B cell (primary cell): ENCODE data around the gene UBE2M. TPM values are rescaled to one million over a fixed set of nuclear protein-coding genes. Genes with fewer than 3 reads are reported as not detected.

Source experiments
- ATAC-seq: fragments of 200-7000 bp; cut with Tn5 transposase; one replicate; pipeline ENCODE4 v1.10.0; 2021; ENCODE audit warnings: low read depth, mild to moderate bottlenecking, moderate number of reproducible peaks, moderate library complexity
- CTCF ChIA-PET: fragments of 350-600 bp; sonication (Branson Sonifier 250); formaldehyde crosslinking; loops from one replicate; lab custom pipeline; 2021; ENCODE audit warnings: antibody characterized with exemption, inconsistent platforms; lab: Charles Lee
- POLR2A ChIA-PET: fragments of 350-600 bp; sonication (Branson Sonifier 250); formaldehyde crosslinking; loops from one replicate; lab custom pipeline; 2021; ENCODE audit warnings: antibody characterized with exemption; lab: Charles Lee
- DNase-seq: peaks from one replicate; pipeline ENCODE4 v3.0.0; 2013
- H2AFZ ChIP-seq: 2 replicates; pipeline ENCODE4 v1.6.1; 2012; ENCODE audit warnings: mild to moderate bottlenecking, low read depth, low read length; ENCODE audit not compliant: insufficient read depth, poor library complexity, severe bottlenecking
- H3K27ac ChIP-seq, 2 donors: 1 replicate in 1 of 2; 2 replicates in 1 of 2; pipeline ENCODE4 v1.5.1; 2012 to 2013; ENCODE audit warnings: low read length in 2 of 2, mild to moderate bottlenecking in 2 of 2, moderate library complexity in 1 of 2
- H3K27me3 ChIP-seq, 4 experiments: fragments of 200-600 bp in 1 of 4; sonication (generic) in 1 of 4; replicated peaks in 1 of 4; 1 replicate in 2 of 4; 2 replicates in 2 of 4; pipeline versions ENCODE4 v1.6.1 to v1.7.0; 2013 to 2016; ENCODE audit warnings: low read length in 3 of 4, mild to moderate bottlenecking in 2 of 4, mixed read lengths in 1 of 4, moderate library complexity in 1 of 4; ENCODE audit not compliant: insufficient read depth in 4 of 4, control insufficient read depth in 3 of 4; ENCODE audit errors: control extremely low read depth in 1 of 4
- H3K36me3 ChIP-seq, 2 experiments: replicated peaks in 1 of 2; 1 replicate in 1 of 2; 2 replicates in 1 of 2; pipeline versions ENCODE4 v1.6.1 to v1.7.1; 2013; ENCODE audit warnings: low read length in 1 of 2; ENCODE audit not compliant: insufficient read depth in 2 of 2, control insufficient read depth in 1 of 2; ENCODE audit errors: control extremely low read depth in 1 of 2, extremely low read depth in 1 of 2
- H3K4me1 ChIP-seq, 2 donors: fragments of 200-600 bp in 1 of 2; sonication (generic) in 1 of 2; 1 replicate in 1 of 2; 2 replicates in 1 of 2; pipeline versions ENCODE4 v1.5.1 to v1.6.1; 2013 to 2017; ENCODE audit warnings: low read length in 2 of 2; ENCODE audit not compliant: control insufficient read depth in 2 of 2, insufficient read depth in 2 of 2
- H3K4me2 ChIP-seq: replicated peaks from 2 replicates; pipeline ENCODE3; 2012; ENCODE audit warnings: mild to moderate bottlenecking, low read depth, low read length; ENCODE audit not compliant: poor library complexity, severe bottlenecking
- H3K4me3 ChIP-seq, 5 experiments: fragments of 200-600 bp in 1 of 5; sonication (generic) in 1 of 5; 1 replicate in 3 of 5; 2 replicates in 2 of 5; pipeline versions ENCODE4 v1.5.1 to v1.7.0; 2011 to 2016; ENCODE audit warnings: low read length in 4 of 5, mild to moderate bottlenecking in 4 of 5, low read depth in 2 of 5, control low read depth in 1 of 5, moderate library complexity in 1 of 5; ENCODE audit not compliant: insufficient read depth in 1 of 5; ENCODE audit errors: control extremely low read depth in 1 of 5, extremely low read depth in 1 of 5
- H3K79me2 ChIP-seq: fragments of 200-600 bp; sonication (generic); one replicate; pipeline ENCODE4 v1.6.0; 2016; ENCODE audit warnings: low read length; ENCODE audit not compliant: control insufficient read depth, insufficient read depth
- H3K9ac ChIP-seq: fragments of 200-600 bp; sonication (generic); 2 replicates; pipeline ENCODE4 v1.6.1; 2017; ENCODE audit warnings: mild to moderate bottlenecking, low read length, moderate library complexity
- H3K9me3 ChIP-seq, 3 donors: one replicate each; pipeline versions ENCODE4 v1.6.1 to v1.7.1; 2013; ENCODE audit warnings: low read length in 2 of 3; ENCODE audit not compliant: control insufficient read depth in 2 of 3, insufficient read depth in 1 of 3; ENCODE audit errors: control extremely low read depth in 1 of 3
- H4K20me1 ChIP-seq: 2 replicates; pipeline ENCODE4 v1.6.0; 2012; ENCODE audit warnings: mild to moderate bottlenecking, low read length; ENCODE audit not compliant: insufficient read depth, control insufficient read depth, poor library complexity, severe bottlenecking
- H3K27ac Mint-ChIP-seq: one replicate; pipeline ENCODE4 v1.8.0; 2021; ENCODE audit warnings: mixed read lengths
- H3K27me3 Mint-ChIP-seq: one replicate; pipeline ENCODE4 v1.8.0; 2021; ENCODE audit warnings: mixed read lengths
- H3K4me1 Mint-ChIP-seq: one replicate; pipeline ENCODE4 v1.8.0; 2021; ENCODE audit warnings: mixed read lengths
- H3K4me3 Mint-ChIP-seq: one replicate; pipeline ENCODE4 v1.8.0; 2021; ENCODE audit warnings: mixed read lengths
- H3K9me3 Mint-ChIP-seq: one replicate; pipeline ENCODE4 v1.8.0; 2022; ENCODE audit warnings: mixed read lengths; ENCODE audit not compliant: insufficient read depth
- CTCF ChIP-seq: fragments of 200-600 bp; IDR thresholded peaks from one replicate; pipeline ENCODE4 v1.8.0; 2022; ENCODE audit warnings: antibody characterized with exemption, mild to moderate bottlenecking
- EZH2 ChIP-seq: IDR thresholded peaks from 2 replicates; pipeline ENCODE4 v1.6.1; 2012; ENCODE audit warnings: borderline replicate concordance, low read depth, mild to moderate bottlenecking, moderate library complexity, low read length; ENCODE audit not compliant: insufficient read depth, poor library complexity, severe bottlenecking
- WGBS: methylation state at CpG from one replicate; pipeline ENCODE4 v1.1.5; 2013; ENCODE audit warnings: missing lambda C conversion rate; ENCODE audit not compliant: insufficient coverage; 5-methylcytosine and 5-hydroxymethylcytosine counted together
- intact Hi-C: fragments of 100-400 bp; cut with micrococcal nuclease; formaldehyde crosslinking; loops from one replicate; pipeline ENCODE4 v1.10.0; 2022
- polyA plus RNA-seq: library from polyadenylated mRNA; depleted of rRNA; stranded (reverse); fragments of >200 nt; gene quantifications from 2 replicates; pipeline ENCODE4 v1.2.3, GENCODE V29; 2012
- total RNA-seq, 2 donors: library from RNA; stranded (reverse); fragments of 120-200 nt in 1 of 2; gene quantifications; 1 replicate in 1 of 2; 2 replicates in 1 of 2; pipeline versions ENCODE4 v1.2.3 to v1.2.4, GENCODE V29; 2013 to 2022

The UBE2M gene
- total and polyA plus RNA-seq, 2 donors (not counting 1 experiment from before 2014, with no cell fraction given) = 62.5 to 66.1 TPM

- peaks cover 25 to 36% of the 10 kb centered on the region in 2 donors for H3K4me1 ChIP-seq
- WGBS = 98% methylated on average over 8 of the region's 8 CpGs
- H3K27ac ChIP-seq = no peak overlapping the region
- ATAC-seq (no peak), DNase-seq (no peak)
- CTCF ChIA-PET = interaction anchor here (1.2 to 3.0 kb wide), 3 partner anchors 10 to 51 kb away, joined by 3 to 10 read pairs (median 4); no protein-coding TSS in a partner anchor
- no peaks in the 10 kb centered on the region for H4K20me1 ChIP-seq
- no peaks in the 10 kb centered on the region for H3K9me3 Mint-ChIP-seq
- peak overlapping the region; percentile 95 for H3K4me3 Mint-ChIP-seq
- POLR2A ChIA-PET = interaction anchor here (1.6 to 2.4 kb wide), 4 partner anchors 12 to 52 kb away, joined by 6 to 23 read pairs (median 13); partner anchors contain the start of genes CHMP2A, TRIM28, UBE2M and ZBTB45
- H3K4me1 Mint-ChIP-seq = peaks cover 35% of the 10 kb centered on the region
- peak overlapping the region; percentile 87 for H3K4me2 ChIP-seq
- no peaks in the 10 kb centered on the region for H3K27me3 ChIP-seq
- peaks cover 15% of the 10 kb centered on the region for H3K79me2 ChIP-seq
- no peak overlapping the region for H3K4me3 ChIP-seq
- H3K9ac ChIP-seq = no peak overlapping the region
- peaks cover 0 to 16% of the 10 kb centered on the region in 2 experiments for H3K36me3 ChIP-seq
- no peaks in the 10 kb centered on the region for H3K27me3 Mint-ChIP-seq
- intact Hi-C loops = no loop called here
- TF ChIP-seq CTCF (no peak), EZH2 (no peak)
- peak overlapping the region; percentile 6 for H3K27ac Mint-ChIP-seq
- H2AFZ ChIP-seq = no peak overlapping the region
- peaks cover 0 to 11% (median 0%) of the 10 kb centered on the region in 3 donors for H3K9me3 ChIP-seq
Observed at GRCh38 chr19:58571575-58571947, 13.2 kb upstream of the UBE2M start.

- TF ChIP-seq CTCF (no peak), EZH2 (no peak)
- H4K20me1 ChIP-seq = no peaks in the 10 kb centered on the region
- H3K4me2 ChIP-seq = no peak overlapping the region
- H2AFZ ChIP-seq = no peak overlapping the region
- no peak for ATAC-seq
- CTCF ChIA-PET = interaction anchor here (1.2 to 3.0 kb wide), 3 partner anchors 9 to 51 kb away, joined by 3 to 10 read pairs (median 4); no protein-coding TSS in a partner anchor
- no peak for DNase-seq
- WGBS = 91% methylated on average over 23 of the region's 25 CpGs
- H3K27ac ChIP-seq = no peak overlapping the region
- Mint-ChIP-seq H3K27ac (peak overlapping the region; percentile 6), H3K9me3 (no peaks in the 10 kb centered on the region), H3K4me1 (peaks cover 33% of the 10 kb centered on the region), H3K4me3 (peak overlapping the region; percentile 7), H3K27me3 (no peaks in the 10 kb centered on the region)
- H3K4me1 ChIP-seq = peaks cover 24 to 34% of the 10 kb centered on the region in 2 donors
- H3K9me3 ChIP-seq = peaks cover 0 to 11% (median 0%) of the 10 kb centered on the region in 3 donors
- POLR2A ChIA-PET = interaction anchor here (2.1 to 2.4 kb wide), 3 partner anchors 11 to 51 kb away, joined by 13 to 23 read pairs (median 13); partner anchors contain the start of genes CHMP2A, UBE2M and ZBTB45
- peaks cover 15% of the 10 kb centered on the region for H3K79me2 ChIP-seq
- H3K27me3 ChIP-seq = no peaks in the 10 kb centered on the region
- H3K4me3 ChIP-seq = no peak overlapping the region
- H3K9ac ChIP-seq = no peak overlapping the region
- peaks cover 0 to 16% of the 10 kb centered on the region in 2 experiments for H3K36me3 ChIP-seq
- intact Hi-C loops = no loop called here
Observed at GRCh38 chr19:58570770-58571574, 12.6 kb upstream of the UBE2M start.
